KMS-11 (cell line): Measurements from ENCODE around the gene RAN.
"Not testable (repeated sequence)": the region's sequence is repeated elsewhere in the genome, so short reads cannot be mapped to it uniquely, and the experiment has no call there.

ENCODE experiments used
- H2AFZ ChIP-seq: fragments of 200-600 bp; sonication (generic); 2 replicates; pipeline ENCODE4 v1.6.1; 2016; ENCODE audit warnings: antibody characterized with exemption, mixed run types, low read depth
- H3K27ac ChIP-seq: fragments of 200-600 bp; sonication (generic); 2 replicates; pipeline ENCODE4 v1.6.1; 2016; ENCODE audit warnings: mild to moderate bottlenecking, mixed run types
- H3K27me3 ChIP-seq: fragments of 200-600 bp; sonication (generic); 2 replicates; pipeline ENCODE4 v1.6.1; 2017; ENCODE audit warnings: mild to moderate bottlenecking, low read depth, mixed run types, moderate library complexity; ENCODE audit not compliant: insufficient read depth
- H3K36me3 ChIP-seq: fragments of 200-600 bp; sonication (generic); 2 replicates; pipeline ENCODE4 v1.6.1; 2017; ENCODE audit warnings: mild to moderate bottlenecking, mixed run types; ENCODE audit not compliant: insufficient read depth
- H3K4me1 ChIP-seq: fragments of 200-600 bp; sonication (generic); 2 replicates; pipeline ENCODE4 v1.6.1; 2016; ENCODE audit warnings: mild to moderate bottlenecking, low read depth, mixed run types; ENCODE audit not compliant: poor library complexity, severe bottlenecking
- H3K4me2 ChIP-seq: fragments of 200-600 bp; sonication (generic); 2 replicates; pipeline ENCODE4 v1.7.0; 2016; ENCODE audit warnings: mild to moderate bottlenecking, mixed run types
- H3K4me3 ChIP-seq: fragments of 200-600 bp; sonication (generic); IDR thresholded peaks from 2 replicates; pipeline ENCODE4 v1.6.1; 2017; ENCODE audit warnings: low read depth, low read length, mixed read lengths; ENCODE audit not compliant: insufficient read depth
- H3K79me2 ChIP-seq: fragments of 200-600 bp; sonication (generic); 2 replicates; pipeline ENCODE4 v1.6.1; 2016; ENCODE audit warnings: low read depth, mixed run types; ENCODE audit not compliant: insufficient read depth
- H3K9ac ChIP-seq: fragments of 200-600 bp; sonication (generic); 2 replicates; pipeline ENCODE4 v1.6.1; 2016; ENCODE audit warnings: mild to moderate bottlenecking, mixed run types
- H4K20me1 ChIP-seq: fragments of 200-600 bp; sonication (generic); 2 replicates; pipeline ENCODE4 v1.6.1; 2016; ENCODE audit warnings: mild to moderate bottlenecking, mixed run types; ENCODE audit not compliant: insufficient read depth
- TF ChIP-seq, protein P1 (sequence below): fragments of 200-600 bp; sonication (generic); conservative IDR thresholded peaks from 2 replicates; pipeline ENCODE4 v1.6.1; 2017; ENCODE audit warnings: low read depth, mild to moderate bottlenecking, antibody characterized with exemption, low read length, moderate library complexity, mixed read lengths

Gene RAN

GRCh38 chr12:130862161-130862560, 9.7 kb upstream of the RAN start:
- Histone ChIP-seq H3K4me2 (no peak overlapping the region), H4K20me1 (no peaks in the 10 kb centered on the region), H2AFZ (no peak overlapping the region), H3K27me3 (no peaks in the 10 kb centered on the region), H3K27ac (no peak overlapping the region), H3K4me1 (no peaks in the 10 kb centered on the region), H3K79me2 (no peaks in the 10 kb centered on the region), H3K36me3 (no peaks in the 10 kb centered on the region), H3K9ac (no peak overlapping the region), H3K4me3 (no peak overlapping the region)
- TF ChIP-seq, protein P1, sequence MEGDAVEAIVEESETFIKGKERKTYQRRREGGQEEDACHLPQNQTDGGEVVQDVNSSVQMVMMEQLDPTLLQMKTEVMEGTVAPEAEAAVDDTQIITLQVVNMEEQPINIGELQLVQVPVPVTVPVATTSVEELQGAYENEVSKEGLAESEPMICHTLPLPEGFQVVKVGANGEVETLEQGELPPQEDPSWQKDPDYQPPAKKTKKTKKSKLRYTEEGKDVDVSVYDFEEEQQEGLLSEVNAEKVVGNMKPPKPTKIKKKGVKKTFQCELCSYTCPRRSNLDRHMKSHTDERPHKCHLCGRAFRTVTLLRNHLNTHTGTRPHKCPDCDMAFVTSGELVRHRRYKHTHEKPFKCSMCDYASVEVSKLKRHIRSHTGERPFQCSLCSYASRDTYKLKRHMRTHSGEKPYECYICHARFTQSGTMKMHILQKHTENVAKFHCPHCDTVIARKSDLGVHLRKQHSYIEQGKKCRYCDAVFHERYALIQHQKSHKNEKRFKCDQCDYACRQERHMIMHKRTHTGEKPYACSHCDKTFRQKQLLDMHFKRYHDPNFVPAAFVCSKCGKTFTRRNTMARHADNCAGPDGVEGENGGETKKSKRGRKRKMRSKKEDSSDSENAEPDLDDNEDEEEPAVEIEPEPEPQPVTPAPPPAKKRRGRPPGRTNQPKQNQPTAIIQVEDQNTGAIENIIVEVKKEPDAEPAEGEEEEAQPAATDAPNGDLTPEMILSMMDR: no peak

- not testable (repeated sequence) for H2AFZ ChIP-seq, H3K79me2 ChIP-seq, H3K4me2 ChIP-seq, H3K27ac ChIP-seq, H3K9ac ChIP-seq, H4K20me1 ChIP-seq, H3K36me3 ChIP-seq, H3K27me3 ChIP-seq, H3K4me3 ChIP-seq, H3K4me1 ChIP-seq
These were observed 9.1 kb upstream of the RAN start for GRCh38 chr12:130862771-130863170.

DNA sequence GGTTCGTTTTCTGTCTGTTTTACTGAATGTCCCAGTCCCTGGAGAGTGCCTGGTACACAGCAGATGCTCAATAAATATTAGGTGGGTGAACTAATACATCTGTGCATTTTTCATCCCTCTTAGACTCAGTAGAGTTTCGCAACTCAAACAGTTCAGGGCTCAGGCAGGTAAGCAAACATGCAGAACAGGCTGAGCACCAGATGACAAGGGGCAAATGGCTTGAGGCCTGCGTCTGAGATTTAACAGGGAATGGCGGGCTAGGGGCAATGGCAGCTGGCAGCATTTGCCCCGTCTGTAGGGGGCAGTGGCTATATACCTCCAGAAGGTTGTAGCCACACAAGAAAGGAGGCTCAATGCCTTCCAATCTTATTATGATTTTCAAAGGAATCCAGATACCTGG, 8.6 kb upstream of the RAN start:
- TF ChIP-seq, protein P1: no peak

DNA sequence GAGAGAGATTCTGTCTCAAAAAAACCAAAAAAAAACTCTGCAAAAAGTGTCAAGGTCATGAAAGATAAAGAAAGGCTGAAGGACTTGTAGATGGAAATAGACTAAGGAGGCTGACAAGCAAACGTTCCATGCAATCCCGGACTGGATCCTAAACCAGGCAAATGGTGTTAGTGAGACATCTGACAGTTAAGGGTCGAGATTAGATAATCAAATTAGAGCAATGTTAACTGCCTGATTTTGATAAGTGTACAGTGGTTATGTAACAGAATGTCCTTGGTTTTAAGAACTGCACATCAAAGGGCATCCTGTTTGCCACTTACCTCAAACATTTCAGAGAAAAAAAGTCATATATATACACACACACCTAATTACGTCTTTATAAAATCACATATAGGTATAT, 3.5 kb upstream of the RAN start:
- Histone ChIP-seq H2AFZ (no peak overlapping the region), H3K27ac (no peak overlapping the region), H3K79me2 (peaks cover 11% of the 10 kb centered on the region), H3K4me2 (no peak overlapping the region), H3K27me3 (no peaks in the 10 kb centered on the region), H3K4me3 (no peak overlapping the region), H3K36me3 (no peaks in the 10 kb centered on the region; the same call in 1 of the 2 replicates), H4K20me1 (no peaks in the 10 kb centered on the region), H3K9ac (no peak overlapping the region), H3K4me1 (no peaks in the 10 kb centered on the region)
- TF ChIP-seq, protein P1: no peak

More for the DNA sequence above, 8.6 kb upstream of the RAN start:
- no peaks in the 10 kb centered on the region for H3K79me2 ChIP-seq
- H3K4me2 ChIP-seq: no peak overlapping the region
- no peak overlapping the region for H3K27ac ChIP-seq
- no peaks in the 10 kb centered on the region for H4K20me1 ChIP-seq
- no peak overlapping the region for H3K4me3 ChIP-seq
- H3K9ac ChIP-seq: no peak overlapping the region
- no peak overlapping the region for H2AFZ ChIP-seq
- no peaks in the 10 kb centered on the region for H3K36me3 ChIP-seq
- no peaks in the 10 kb centered on the region for H3K27me3 ChIP-seq
- H3K4me1 ChIP-seq: no peaks in the 10 kb centered on the region

GRCh38 chr12:130870442-130871285, 1.2 kb upstream of the RAN start:
- Histone ChIP-seq H3K36me3 (no peaks in the 10 kb centered on the region; the same call in 1 of the 2 replicates), H3K9ac (peak overlapping the region; percentile 63; the same call in 1 of the 2 replicates), H3K4me1 (peaks cover 21% of the 10 kb centered on the region), H3K27ac (no peak overlapping the region), H2AFZ (peak overlapping the region; percentile 61; the same call in 1 of the 2 replicates), H3K4me2 (peak overlapping the region; percentile 36; the same call in 1 of the 2 replicates), H3K79me2 (peaks cover 26% of the 10 kb centered on the region), H3K4me3 (no peak overlapping the region), H4K20me1 (no peaks in the 10 kb centered on the region), H3K27me3 (no peaks in the 10 kb centered on the region)
- TF ChIP-seq, protein P1: peak; percentile 28; the same call in 1 of the 2 replicates
